BE2C (cell line): ENCODE measurements around the gene DCAF7.

ENCODE experiments used
- DNase-seq: peaks from one replicate; pipeline ENCODE4 v3.0.0-alpha.2; 2020
- H3K27me3 ChIP-seq: fragments of 250-450 bp; sonication (Bioruptor Pico); 2 replicates; pipeline ENCODE4 v1.5.1; 2020; ENCODE audit warnings: mild to moderate bottlenecking
- H3K36me3 ChIP-seq: fragments of 250-450 bp; sonication (Bioruptor Pico); 2 replicates; pipeline ENCODE4 v1.5.1; 2020; ENCODE audit warnings: mild to moderate bottlenecking
- H3K4me1 ChIP-seq: fragments of 250-450 bp; sonication (Bioruptor Pico); 2 replicates; pipeline ENCODE4 v1.5.1; 2020
- H3K4me3 ChIP-seq: 2 replicates; pipeline ENCODE4 v1.5.1; 2011; ENCODE audit warnings: low read depth, low read length
- H3K9me3 ChIP-seq: fragments of 250-450 bp; sonication (Bioruptor Pico); 2 replicates; pipeline ENCODE4 v1.5.1; 2020
- TF ChIP-seq, protein P1 (sequence below): IDR thresholded peaks from 2 replicates; pipeline ENCODE4 v1.5.1; 2012; ENCODE audit warnings: mild to moderate bottlenecking, low read depth, low read length

The DCAF7 gene

GRCh38 chr17:63529711-63530556, 20.3 kb upstream of the DCAF7 start:
- Histone ChIP-seq H3K36me3 (no peaks in the 10 kb centered on the region), H3K27me3 (no peaks in the 10 kb centered on the region), H3K9me3 (no peaks in the 10 kb centered on the region), H3K4me1 (peaks cover 21% of the 10 kb centered on the region), H3K4me3 (no peak overlapping the region)
- TF ChIP-seq, protein P1, sequence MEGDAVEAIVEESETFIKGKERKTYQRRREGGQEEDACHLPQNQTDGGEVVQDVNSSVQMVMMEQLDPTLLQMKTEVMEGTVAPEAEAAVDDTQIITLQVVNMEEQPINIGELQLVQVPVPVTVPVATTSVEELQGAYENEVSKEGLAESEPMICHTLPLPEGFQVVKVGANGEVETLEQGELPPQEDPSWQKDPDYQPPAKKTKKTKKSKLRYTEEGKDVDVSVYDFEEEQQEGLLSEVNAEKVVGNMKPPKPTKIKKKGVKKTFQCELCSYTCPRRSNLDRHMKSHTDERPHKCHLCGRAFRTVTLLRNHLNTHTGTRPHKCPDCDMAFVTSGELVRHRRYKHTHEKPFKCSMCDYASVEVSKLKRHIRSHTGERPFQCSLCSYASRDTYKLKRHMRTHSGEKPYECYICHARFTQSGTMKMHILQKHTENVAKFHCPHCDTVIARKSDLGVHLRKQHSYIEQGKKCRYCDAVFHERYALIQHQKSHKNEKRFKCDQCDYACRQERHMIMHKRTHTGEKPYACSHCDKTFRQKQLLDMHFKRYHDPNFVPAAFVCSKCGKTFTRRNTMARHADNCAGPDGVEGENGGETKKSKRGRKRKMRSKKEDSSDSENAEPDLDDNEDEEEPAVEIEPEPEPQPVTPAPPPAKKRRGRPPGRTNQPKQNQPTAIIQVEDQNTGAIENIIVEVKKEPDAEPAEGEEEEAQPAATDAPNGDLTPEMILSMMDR, result no peak
- no peak for DNase-seq

DNA sequence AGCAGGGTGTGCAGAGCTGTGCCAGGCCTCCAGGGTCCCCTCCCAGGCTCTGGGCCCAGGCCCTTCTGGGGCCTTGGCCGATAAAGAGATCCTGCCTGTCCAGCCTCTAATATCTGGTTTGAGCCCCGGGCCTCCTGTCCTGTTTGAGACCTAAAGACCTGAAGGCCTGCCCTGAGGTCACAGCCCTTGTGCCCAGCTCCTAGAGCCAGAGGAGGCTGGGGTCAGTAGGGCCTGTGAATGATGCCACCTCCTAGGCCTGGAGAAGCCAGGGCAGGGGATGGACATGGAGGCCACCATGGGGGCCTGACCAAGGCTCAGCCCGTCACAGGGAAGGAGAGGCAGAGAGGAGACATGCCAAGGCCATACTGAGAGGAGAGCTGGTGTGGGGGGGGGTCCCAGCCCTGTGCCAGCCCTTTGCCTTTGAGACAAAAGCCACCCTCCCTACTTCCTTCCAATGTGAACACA, 19.7 kb upstream of the DCAF7 start:
- H3K4me1 ChIP-seq, result peaks cover 21% of the 10 kb centered on the region
- H3K27me3 ChIP-seq, result no peaks in the 10 kb centered on the region
- H3K9me3 ChIP-seq, result no peaks in the 10 kb centered on the region
- no peak for DNase-seq
- no peaks in the 10 kb centered on the region for H3K36me3 ChIP-seq
- H3K4me3 ChIP-seq, result no peak overlapping the region
- TF ChIP-seq, protein P1, result no peak

GRCh38 chr17:63531022-63531965, 19.0 kb upstream of the DCAF7 start:
- no peaks in the 10 kb centered on the region for H3K27me3 ChIP-seq
- TF ChIP-seq, protein P1, result no peak
- peaks cover 21% of the 10 kb centered on the region for H3K4me1 ChIP-seq
- H3K36me3 ChIP-seq, result no peaks in the 10 kb centered on the region
- DNase-seq, result peak; percentile 72
- H3K9me3 ChIP-seq, result no peaks in the 10 kb centered on the region
- H3K4me3 ChIP-seq, result no peak overlapping the region

- no peak for DNase-seq
- TF ChIP-seq, protein P1, result no peak
- Histone ChIP-seq H3K36me3 (no peaks in the 10 kb centered on the region), H3K4me1 (peaks cover 26% of the 10 kb centered on the region), H3K9me3 (no peaks in the 10 kb centered on the region), H3K4me3 (no peak overlapping the region), H3K27me3 (no peaks in the 10 kb centered on the region)
These were observed 16.7 kb upstream of the DCAF7 start for GRCh38 chr17:63533433-63534077.

DNA sequence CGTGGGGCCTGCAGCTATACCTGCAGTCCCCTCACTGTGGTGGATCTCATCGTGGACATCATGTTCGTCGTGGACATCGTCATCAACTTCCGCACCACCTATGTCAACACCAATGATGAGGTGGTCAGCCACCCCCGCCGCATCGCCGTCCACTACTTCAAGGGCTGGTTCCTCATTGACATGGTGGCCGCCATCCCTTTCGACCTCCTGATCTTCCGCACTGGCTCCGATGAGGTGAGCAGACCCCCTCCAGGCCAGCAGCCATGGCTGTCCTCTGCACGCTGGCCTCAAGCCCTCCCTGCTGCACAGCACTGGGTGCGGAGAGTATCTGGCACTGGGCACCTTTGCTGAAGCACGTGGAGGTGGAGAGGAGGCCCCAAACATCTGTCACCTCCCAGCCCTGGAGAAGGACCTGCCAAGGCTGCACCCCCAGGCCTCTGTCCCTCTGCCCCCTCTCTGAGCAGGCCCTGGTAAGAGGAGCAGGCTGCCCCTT, 16.2 kb upstream of the DCAF7 start:
- Histone ChIP-seq H3K27me3 (no peaks in the 10 kb centered on the region), H3K36me3 (no peaks in the 10 kb centered on the region)
- TF ChIP-seq, protein P1, result no peak

More for the DNA sequence above, 16.2 kb upstream of the DCAF7 start:
- Histone ChIP-seq H3K4me1 (peaks cover 28% of the 10 kb centered on the region), H3K9me3 (no peaks in the 10 kb centered on the region), H3K4me3 (no peak overlapping the region)
- no peak for DNase-seq
